ENCODE measurements around the gene TRAPPC12.

The TRAPPC12 gene

GRCh38 chr2:3379647-3380534 is at the start of gene TRAPPC12:
TRAPPC12 (plus strand) TSS chr2:3379694; CDS start chr2:3387624, 7,930 bp downstream.
- H3K27ac ChIP-seq (ENCODE audit: low read depth, low read length) = peak within 1 kb of the TSS; percentile 71
- H3K9me2 ChIP-seq (replicated peaks; ENCODE audit: insufficient read depth, low read length) = no peaks in the 10 kb centered on the region
- H3K4me2 ChIP-seq (ENCODE audit: low read depth, low read length, poor library complexity, severe bottlenecking) = peak within 1 kb of the TSS; percentile 89
- no peaks in the 10 kb centered on the region for H3K27me3 ChIP-seq (ENCODE audit: low read length)
- peaks cover 5% of the 10 kb centered on the region for H3K36me3 ChIP-seq (ENCODE audit: low read length)
- H3K9ac ChIP-seq (ENCODE audit: low read length) = peak within 1 kb of the TSS; percentile 96
- peak within 1 kb of the TSS; percentile 95 for H3K4me3 ChIP-seq (ENCODE audit: insufficient read depth, low read length, poor library complexity, severe bottlenecking)
- no peaks in the 10 kb centered on the region for H3K9me3 ChIP-seq (ENCODE audit: insufficient read depth, low read length)
- no peaks in the 10 kb centered on the region; the same call in 1 of the 2 replicates for H4K20me1 ChIP-seq (ENCODE audit: low read depth, low read length)
- H2AFZ ChIP-seq (ENCODE audit: low read depth, low read length, severe bottlenecking) = peak within 1 kb of the TSS; percentile 82
- peaks cover 56% of the 10 kb centered on the region for H3K79me2 ChIP-seq (ENCODE audit: insufficient read depth, low read length)
- no peaks in the 10 kb centered on the region; the same call in 1 of the 2 replicates for H3F3A ChIP-seq (ENCODE audit: insufficient read depth)
- TF ChIP-seq EZH2phosphoT487 (conservative IDR thresholded peaks at IDR 0.05; ENCODE audit: low read length) = no peak
- TF ChIP-seq CTCF (IDR thresholded peaks at IDR 0.05; ENCODE audit: insufficient read depth, low read length, poor library complexity, severe bottlenecking) = peak; percentile 41

- H3K79me2 ChIP-seq (ENCODE audit: insufficient read depth, low read length) = no peaks in the 10 kb centered on the region
- H3K9me2 ChIP-seq (replicated peaks; ENCODE audit: insufficient read depth, low read length) = no peaks in the 10 kb centered on the region
These were observed 47.4 kb upstream of the TRAPPC12 start for GRCh38 chr2:3332133-3332532.

GRCh38 chr2:3334392-3335345 is 44.8 kb upstream of the TRAPPC12 start:
- Histone ChIP-seq H3K4me2 (ENCODE audit: low read depth, low read length, poor library complexity, severe bottlenecking) (no peak overlapping the region), H3K27ac (ENCODE audit: low read depth, low read length) (no peak overlapping the region), H3K27me3 (ENCODE audit: low read length) (no peaks in the 10 kb centered on the region), H3F3A (ENCODE audit: insufficient read depth) (no peaks in the 10 kb centered on the region), H3K9me3 (ENCODE audit: insufficient read depth, low read length) (no peaks in the 10 kb centered on the region), H3K9ac (ENCODE audit: low read length) (no peak overlapping the region), H3K9me2 (replicated peaks; ENCODE audit: insufficient read depth, low read length) (no peaks in the 10 kb centered on the region), H3K36me3 (ENCODE audit: low read length) (peaks cover 8% of the 10 kb centered on the region), H3K4me3 (ENCODE audit: insufficient read depth, low read length, poor library complexity, severe bottlenecking) (no peak overlapping the region), H4K20me1 (ENCODE audit: low read depth, low read length) (no peaks in the 10 kb centered on the region), H2AFZ (ENCODE audit: low read depth, low read length, severe bottlenecking) (no peak overlapping the region), H3K79me2 (ENCODE audit: insufficient read depth, low read length) (no peaks in the 10 kb centered on the region)
- TF ChIP-seq EZH2phosphoT487 (conservative IDR thresholded peaks at IDR 0.05; ENCODE audit: low read length) = no peak
- no peak for TF ChIP-seq CTCF (IDR thresholded peaks at IDR 0.05; ENCODE audit: insufficient read depth, low read length, poor library complexity, severe bottlenecking)

More at GRCh38 chr2:3332133-3332532, 47.4 kb upstream of the TRAPPC12 start:
- TF ChIP-seq CTCF (IDR thresholded peaks at IDR 0.05; ENCODE audit: insufficient read depth, low read length, poor library complexity, severe bottlenecking) = no peak
- H3K27me3 ChIP-seq (ENCODE audit: low read length) = no peaks in the 10 kb centered on the region
- no peak overlapping the region for H2AFZ ChIP-seq (ENCODE audit: low read depth, low read length, severe bottlenecking)
- H3K9ac ChIP-seq (ENCODE audit: low read length) = no peak overlapping the region
- peaks cover 8% of the 10 kb centered on the region for H3K36me3 ChIP-seq (ENCODE audit: low read length)
- no peaks in the 10 kb centered on the region for H3F3A ChIP-seq (ENCODE audit: insufficient read depth)
- no peaks in the 10 kb centered on the region for H4K20me1 ChIP-seq (ENCODE audit: low read depth, low read length)
- no peak overlapping the region for H3K4me2 ChIP-seq (ENCODE audit: low read depth, low read length, poor library complexity, severe bottlenecking)
- H3K9me3 ChIP-seq (ENCODE audit: insufficient read depth, low read length) = no peaks in the 10 kb centered on the region
- no peak overlapping the region for H3K4me3 ChIP-seq (ENCODE audit: insufficient read depth, low read length, poor library complexity, severe bottlenecking)
- no peak overlapping the region for H3K27ac ChIP-seq (ENCODE audit: low read depth, low read length)

All from SU-DHL-6 (cell line).